ENCODE data around the gene WDR88.

- TF ChIP-seq ZBTB7B (CRISPR knock-in tag; IDR thresholded peaks at IDR 0.05) = no peak
- no peak for TF ChIP-seq ETV6 (CRISPR knock-in tag; conservative IDR thresholded peaks at IDR 0.05)
- TF ChIP-seq, protein P1, sequence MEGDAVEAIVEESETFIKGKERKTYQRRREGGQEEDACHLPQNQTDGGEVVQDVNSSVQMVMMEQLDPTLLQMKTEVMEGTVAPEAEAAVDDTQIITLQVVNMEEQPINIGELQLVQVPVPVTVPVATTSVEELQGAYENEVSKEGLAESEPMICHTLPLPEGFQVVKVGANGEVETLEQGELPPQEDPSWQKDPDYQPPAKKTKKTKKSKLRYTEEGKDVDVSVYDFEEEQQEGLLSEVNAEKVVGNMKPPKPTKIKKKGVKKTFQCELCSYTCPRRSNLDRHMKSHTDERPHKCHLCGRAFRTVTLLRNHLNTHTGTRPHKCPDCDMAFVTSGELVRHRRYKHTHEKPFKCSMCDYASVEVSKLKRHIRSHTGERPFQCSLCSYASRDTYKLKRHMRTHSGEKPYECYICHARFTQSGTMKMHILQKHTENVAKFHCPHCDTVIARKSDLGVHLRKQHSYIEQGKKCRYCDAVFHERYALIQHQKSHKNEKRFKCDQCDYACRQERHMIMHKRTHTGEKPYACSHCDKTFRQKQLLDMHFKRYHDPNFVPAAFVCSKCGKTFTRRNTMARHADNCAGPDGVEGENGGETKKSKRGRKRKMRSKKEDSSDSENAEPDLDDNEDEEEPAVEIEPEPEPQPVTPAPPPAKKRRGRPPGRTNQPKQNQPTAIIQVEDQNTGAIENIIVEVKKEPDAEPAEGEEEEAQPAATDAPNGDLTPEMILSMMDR (CRISPR knock-in tag; IDR thresholded peaks at IDR 0.05) = no peak
- no peak for TF ChIP-seq MEF2D (CRISPR knock-in tag; IDR thresholded peaks at IDR 0.05)
- no peak for TF ChIP-seq ATF2 (CRISPR knock-in tag; IDR thresholded peaks at IDR 0.05)
- no peak for TF ChIP-seq SRF (IDR thresholded peaks at IDR 0.05; ENCODE audit: low read depth, low read length)
- TF ChIP-seq, protein P2, sequence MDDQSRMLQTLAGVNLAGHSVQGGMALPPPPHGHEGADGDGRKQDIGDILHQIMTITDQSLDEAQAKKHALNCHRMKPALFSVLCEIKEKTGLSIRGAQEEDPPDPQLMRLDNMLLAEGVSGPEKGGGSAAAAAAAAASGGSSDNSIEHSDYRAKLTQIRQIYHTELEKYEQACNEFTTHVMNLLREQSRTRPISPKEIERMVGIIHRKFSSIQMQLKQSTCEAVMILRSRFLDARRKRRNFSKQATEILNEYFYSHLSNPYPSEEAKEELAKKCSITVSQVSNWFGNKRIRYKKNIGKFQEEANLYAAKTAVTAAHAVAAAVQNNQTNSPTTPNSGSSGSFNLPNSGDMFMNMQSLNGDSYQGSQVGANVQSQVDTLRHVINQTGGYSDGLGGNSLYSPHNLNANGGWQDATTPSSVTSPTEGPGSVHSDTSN (CRISPR knock-in tag; IDR thresholded peaks at IDR 0.05; ENCODE audit: borderline replicate concordance) = no peak
- TF ChIP-seq ZFP41 (CRISPR knock-in tag; IDR thresholded peaks at IDR 0.05; ENCODE audit: borderline replicate concordance) = no peak
- TF ChIP-seq TSC22D2 (CRISPR knock-in tag; IDR thresholded peaks at IDR 0.05; ENCODE audit: borderline replicate concordance) = no peak
- TF ChIP-seq LRRFIP1 (CRISPR knock-in tag; conservative IDR thresholded peaks at IDR 0.05) = no peak
- TF ChIP-seq, protein P3, sequence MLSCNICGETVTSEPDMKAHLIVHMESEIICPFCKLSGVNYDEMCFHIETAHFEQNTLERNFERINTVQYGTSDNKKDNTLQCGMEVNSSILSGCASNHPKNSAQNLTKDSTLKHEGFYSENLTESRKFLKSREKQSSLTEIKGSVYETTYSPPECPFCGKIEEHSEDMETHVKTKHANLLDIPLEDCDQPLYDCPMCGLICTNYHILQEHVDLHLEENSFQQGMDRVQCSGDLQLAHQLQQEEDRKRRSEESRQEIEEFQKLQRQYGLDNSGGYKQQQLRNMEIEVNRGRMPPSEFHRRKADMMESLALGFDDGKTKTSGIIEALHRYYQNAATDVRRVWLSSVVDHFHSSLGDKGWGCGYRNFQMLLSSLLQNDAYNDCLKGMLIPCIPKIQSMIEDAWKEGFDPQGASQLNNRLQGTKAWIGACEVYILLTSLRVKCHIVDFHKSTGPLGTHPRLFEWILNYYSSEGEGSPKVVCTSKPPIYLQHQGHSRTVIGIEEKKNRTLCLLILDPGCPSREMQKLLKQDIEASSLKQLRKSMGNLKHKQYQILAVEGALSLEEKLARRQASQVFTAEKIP (CRISPR knock-in tag; IDR thresholded peaks at IDR 0.05; ENCODE audit: borderline replicate concordance) = no peak
- no peak for TF ChIP-seq ZBTB21 (CRISPR knock-in tag; IDR thresholded peaks at IDR 0.05)
- no peak for TF ChIP-seq MXD1 (CRISPR knock-in tag; IDR thresholded peaks at IDR 0.05)
- no peak for TF ChIP-seq ZNF773 (CRISPR knock-in tag; IDR thresholded peaks at IDR 0.05; ENCODE audit: borderline replicate concordance)
Measured at GRCh38 chr19:33085570-33086128, 46.3 kb upstream of the WDR88 start.
